IPS-NIHi7 (cell line): Measurements from ENCODE around the gene BRD3.
"Not testable (repeated sequence)": the region's sequence is repeated elsewhere in the genome, so short reads cannot be mapped to it uniquely, and the experiment has no call there.

Experiments
- DNase-seq: peaks from one replicate; pipeline ENCODE4 v3.0.0; 2012; ENCODE audit warnings: mixed read lengths; ENCODE audit errors: extremely low spot score

The BRD3 gene

DNA sequence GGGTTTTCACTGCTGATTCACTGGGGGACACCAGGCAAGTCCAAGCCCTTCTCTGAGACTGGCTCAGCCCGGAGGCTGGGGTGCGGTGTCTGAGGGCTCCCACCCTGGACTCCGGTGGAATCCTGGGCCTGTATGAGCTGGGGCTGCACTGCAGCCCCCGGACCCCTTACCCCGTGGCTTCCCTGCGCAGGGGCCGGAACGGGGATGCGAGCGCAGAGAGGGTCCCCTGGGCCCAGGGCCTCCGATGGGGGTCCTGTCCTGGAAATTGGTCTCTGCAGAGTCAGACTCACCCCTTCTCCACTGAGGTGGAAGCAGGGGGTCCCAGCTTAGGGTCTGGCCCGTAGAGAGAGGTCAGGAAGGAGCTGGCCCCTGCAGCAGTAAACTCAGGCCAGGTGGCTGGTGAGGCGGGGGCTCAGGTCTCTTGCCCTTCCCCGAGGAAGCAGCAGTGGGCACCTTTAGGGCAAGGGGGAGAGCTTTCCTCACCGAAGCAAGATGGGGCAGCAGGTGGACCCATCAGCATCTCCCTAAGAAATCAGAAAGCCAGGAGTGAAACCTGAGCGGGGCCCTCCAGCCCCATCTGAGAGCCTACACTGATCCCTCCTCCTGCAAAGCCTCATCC, 74.1 kb downstream of the BRD3 start:
- no peak for DNase-seq

DNA sequence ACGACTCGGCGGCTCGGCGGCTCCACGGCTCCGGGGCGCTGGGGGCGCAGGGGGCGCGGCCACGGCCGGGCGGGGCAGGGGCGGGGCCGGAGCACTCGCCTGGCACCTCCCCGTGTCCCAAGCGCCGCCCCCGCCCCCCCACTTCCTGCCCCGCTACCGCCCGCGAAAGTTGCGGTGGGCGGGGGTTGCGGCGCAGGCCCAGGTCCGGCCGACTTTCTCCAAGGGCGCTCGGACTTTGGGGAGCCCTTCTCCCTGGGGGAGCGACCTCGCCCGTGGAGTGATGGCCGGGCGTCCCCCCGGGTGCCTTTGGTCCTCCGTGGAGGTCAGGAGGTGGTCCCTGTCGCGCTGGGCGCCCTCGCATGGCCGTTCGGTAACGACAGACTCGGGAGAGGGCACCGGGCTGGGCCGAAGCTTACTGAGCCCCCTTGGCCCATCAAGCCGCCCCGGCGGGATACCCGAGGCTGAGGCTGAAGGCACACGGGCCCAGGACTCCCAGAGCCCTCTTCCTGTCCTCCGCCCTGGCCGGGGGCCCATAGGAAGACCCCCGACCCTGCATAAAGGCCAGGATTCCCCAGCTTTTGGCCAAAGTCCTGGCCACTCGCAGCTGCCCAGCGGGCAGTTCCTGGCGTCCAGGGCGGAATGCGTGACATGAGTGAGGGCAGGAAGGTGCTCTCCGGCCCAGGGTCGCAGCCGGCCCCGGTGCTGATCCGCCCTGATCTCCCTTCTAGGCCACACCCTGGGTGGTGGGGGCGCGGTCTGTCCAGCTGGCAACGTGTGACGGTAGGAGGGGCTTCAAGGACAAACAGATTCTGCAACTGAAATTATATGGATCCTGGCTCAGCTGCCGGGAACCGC, 74.8 kb downstream of the BRD3 start:
- DNase-seq = peak; percentile 84

DNA sequence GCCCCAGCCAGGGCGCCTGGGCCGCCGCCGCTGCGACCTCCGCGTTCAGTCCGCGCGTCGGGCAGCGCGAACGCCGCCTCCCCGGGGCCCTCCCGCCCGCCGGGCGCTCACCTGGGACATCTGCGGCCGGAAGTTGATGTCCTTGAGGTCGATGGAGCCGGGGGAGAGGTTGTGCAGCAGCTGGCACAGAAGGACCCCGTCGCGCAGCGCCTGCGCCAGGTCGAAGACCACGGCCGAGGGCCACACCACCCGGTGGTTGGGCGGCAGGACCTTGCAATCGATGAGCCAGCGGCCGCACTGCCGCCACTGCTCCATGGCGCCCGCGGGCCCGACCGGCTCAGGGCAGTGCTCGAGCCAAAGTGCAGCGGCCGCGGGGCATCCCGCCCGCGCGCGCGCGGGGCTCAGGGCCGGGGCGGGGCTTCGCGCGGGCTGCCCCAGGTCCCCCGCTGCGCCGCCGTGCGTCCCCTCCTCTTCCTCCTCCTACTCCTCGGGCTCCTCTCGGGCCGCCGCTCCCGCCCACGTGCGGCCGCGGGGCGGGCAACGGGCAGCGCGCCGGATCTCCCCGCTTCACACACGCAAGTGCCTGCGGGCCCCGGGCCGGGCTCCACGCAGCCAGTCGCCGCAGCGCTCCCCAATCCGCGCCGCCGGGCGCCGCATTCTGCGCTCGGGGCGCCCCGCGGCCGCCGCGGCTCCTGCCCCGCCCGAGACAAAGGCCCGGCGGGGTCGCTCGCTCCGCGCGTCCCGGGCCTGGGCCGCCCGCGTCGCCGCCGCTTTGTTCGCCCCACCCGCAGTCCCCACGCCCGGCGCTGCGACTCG, 75.7 kb downstream of the BRD3 start, which contains the start of gene VAV2:
Gene VAV2 (minus strand): TSS at position 361 of the 816 bp plus-strand sequence. CDS start 46 bp downstream, at position 315.
- DNase-seq = peak; percentile 45

DNA sequence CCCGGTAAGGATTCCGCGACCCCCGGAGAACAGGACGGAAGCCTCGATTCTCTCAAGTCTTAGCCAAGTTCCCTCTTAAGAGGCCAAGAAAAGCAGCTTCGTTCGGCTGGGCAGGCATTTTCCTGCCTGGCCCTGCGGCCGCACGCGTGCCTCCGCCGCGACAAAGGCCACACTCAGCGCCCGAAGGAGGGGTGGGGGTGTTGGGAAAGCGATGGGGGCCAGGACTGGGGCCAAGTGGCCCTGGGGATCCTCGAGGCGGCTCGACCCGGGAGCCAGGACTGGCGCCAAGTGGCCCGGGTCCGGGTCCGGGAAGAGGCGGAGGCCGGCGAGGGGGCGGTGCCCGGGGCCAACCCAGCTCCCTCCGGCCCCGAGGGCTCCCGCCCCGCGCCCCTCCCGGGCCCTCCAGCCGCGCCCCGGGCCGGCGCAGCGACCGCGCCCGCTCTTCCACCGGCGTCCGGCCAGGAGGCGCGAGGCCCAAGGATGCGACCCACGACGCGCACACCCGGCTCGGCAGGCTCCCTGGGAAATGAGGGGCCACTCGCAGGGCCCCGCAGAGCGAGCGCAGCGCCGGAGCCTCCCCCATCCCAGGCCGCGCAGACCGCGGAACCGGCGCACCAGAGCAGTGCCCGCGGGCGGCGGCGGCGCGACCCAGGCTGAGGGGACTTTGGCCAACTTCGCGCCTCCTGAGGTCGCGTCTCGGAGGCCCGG, 76.5 kb downstream of the BRD3 start:
- DNase-seq = no peak

DNA sequence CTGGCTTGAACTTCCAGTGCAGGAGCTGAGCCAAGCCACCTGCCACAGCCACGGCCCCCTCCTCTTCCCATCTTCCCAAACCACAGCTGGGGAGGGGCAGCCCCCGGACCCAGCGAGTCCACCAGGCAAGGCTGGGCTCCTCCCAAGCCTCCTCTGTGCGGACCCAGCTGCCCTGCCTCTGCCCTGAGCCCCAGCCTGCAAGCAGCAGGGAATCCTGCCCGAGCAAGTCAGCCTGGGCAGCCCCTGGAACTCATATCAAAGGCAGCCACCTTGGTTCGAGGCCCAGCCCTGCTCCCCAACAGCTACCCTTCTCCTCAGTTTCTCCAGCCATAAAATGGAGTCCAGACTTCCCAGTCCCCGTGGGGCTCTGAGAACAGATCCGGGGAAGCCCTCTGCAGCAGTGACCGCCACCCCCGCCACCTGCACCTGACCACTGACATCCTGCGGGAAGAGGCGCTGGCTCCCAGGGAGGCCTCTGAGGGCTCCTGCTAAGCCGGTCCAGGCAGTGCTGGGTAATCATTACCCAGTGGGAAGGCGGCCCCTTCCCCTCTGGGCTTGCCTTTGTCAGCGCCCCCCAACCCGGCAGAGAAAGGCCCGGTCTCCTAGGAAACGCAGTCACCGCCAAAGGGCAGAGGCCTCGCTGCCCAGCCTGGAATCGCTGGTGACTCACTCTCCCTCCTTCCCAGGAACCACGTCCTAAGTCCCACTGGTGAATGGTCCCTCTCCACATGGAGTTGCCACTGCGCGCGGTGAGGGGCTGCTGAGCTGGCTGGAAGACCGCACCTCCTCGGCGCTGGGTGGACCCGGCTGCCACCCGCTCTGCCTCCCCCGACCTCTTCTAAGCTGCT, 77.2 kb downstream of the BRD3 start:
- DNase-seq = peak; percentile 45

DNA sequence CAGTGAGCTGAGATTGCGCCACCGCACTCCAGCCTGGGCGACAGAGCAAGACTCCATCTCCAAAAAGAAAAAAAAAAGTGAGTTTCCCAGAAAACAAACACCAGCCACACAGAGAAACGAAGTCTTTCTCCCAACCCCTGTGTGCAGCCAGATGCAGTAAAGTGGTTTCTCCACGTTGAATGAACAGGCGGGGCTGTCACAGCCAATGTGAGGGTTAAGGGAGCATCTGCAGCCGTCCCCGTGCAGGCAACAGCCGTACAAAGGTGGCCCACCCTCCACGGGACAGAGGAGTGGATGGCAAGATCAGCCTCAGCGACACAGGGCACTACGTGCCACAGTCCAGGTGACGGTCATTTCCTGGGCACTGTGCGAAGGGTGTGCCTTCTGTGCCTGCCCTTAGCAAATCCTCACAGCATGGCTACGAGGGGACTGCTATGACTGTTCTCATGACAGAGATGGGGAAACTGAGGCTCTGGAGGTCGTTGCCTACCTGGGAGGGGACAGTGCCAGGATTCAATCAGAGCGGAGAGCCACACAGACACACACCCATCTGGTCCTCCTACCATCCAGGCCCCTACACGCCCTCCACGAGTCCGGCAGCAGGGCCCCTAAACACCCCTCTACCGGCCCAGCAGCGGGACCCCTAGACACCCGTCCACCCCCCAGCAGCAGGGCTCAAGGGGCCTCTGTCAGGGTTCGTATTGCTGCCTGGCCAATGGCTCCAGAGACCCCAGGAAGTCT, 78.0 kb downstream of the BRD3 start:
- no peak for DNase-seq

DNA sequence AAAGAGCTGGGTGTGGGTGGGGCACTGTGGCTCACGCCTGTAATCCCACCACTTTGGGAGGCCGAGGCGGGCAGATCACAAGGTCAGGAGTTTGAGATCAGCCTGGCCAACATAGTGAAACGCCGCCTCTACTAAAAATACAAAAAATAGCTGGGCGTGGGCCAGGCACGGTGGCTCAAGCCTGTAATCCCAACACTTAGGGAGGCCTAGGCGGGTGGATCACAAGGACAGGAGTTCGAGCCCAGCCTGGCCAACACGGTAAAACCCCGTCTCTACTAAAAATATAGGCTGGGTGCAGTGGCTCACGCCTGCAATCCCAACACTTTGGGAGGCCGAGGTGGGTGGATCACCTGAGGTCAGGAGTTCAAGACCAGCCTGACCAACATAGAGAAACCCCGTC, 79.1 kb downstream of the BRD3 start:
- DNase-seq = not testable (repeated sequence)

DNA sequence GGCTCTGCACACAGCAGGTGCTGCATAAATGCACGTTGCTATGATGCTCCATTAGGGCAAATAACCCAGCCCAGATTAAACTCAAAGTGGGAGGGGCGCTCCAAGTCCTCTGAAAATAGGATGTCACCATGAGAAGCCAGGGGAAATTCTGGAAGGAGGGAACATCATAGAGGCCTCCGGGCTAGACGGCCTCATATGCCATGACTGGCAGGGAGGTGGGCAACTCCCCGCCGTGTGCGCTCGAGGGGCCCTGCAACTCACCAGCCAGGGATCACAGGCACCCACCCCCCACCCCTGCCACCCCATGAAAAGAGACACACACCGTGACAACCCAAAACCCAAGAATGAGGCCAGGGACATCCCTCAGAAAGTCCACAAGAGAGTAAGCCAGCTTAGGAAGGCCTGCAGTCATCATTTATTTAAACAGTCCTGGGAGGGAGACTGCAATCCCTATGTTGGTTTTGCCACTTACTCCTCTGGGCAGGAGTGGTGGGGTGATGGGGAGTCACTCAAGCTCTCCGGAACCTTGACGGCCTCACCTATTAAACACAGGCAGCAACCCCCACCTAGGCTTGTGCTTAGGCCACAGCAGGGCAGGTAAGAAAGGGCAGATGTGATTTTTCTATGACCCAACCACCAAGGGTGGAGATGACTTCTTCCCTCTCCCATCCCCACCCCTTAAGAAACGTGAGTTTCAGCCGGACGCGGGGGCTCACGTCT, 79.7 kb downstream of the BRD3 start:
- DNase-seq = no peak

DNA sequence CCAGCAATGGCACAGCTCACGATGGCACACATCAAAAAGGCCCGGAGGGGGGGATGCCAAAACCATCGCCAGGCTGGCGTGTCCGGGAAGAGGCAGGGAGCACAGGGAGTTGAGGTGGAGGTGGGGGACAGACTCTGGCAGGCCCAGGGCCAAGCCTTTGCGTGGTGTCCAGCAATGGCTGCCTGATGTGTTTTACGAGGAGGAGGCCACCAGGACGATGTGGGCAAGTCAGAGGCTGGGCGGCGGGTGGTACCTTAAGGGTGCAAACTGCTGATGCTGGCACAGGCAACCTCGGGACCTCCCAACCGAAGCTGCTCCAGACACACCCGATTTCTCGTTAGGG, 80.4 kb downstream of the BRD3 start:
- DNase-seq = no peak

DNA sequence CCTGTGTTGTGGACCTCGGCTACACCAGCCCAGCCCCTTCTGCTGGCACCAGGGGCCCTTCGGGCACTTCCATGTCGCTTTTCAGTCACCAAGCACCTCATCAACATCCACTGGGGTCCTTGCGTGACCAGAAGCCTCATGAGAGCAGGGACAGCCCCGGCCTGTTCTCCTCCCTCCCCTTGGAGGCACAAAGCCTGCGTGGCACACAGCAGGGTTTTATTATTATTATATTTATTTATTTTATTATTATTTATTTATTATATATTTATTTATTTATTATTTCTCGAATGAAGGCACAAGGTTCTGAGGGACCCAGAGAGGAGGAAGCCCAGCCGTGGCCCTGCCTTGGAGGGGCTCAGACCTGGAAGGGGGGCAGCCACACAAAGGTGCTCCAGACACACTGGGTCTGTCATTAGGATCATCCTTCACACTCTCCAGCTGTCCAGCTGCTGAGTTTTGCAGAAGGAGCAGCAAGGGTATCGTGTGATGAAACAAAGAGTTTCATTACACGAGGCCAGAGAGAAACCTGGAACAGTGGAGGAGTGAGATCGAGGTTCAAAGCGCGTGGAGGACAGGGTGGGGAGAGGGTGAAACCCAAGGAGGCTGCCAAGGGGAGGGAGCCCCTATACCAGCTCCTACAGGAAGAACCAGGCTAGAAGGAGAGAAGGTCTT, 80.9 kb downstream of the BRD3 start:
- no peak for DNase-seq

DNA sequence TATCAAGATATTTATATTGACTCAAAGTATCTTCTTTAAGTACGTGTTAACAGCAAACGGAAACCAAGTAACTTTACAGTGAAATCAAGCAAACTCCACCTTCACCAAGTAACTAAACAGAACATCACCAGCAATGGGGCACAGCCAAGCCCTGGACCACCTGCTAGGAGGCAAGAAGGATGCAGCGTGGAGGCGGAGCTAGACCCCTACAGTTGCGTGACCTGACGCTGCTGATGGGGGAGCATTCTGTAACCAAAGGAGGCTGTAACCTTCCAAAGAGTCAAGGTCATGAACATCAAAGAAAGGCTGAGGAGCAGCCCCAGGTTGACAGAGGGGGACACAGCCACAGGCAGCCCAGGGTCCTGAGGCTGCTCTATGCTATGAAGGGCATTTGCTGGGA, 81.8 kb downstream of the BRD3 start:
- DNase-seq = no peak

DNA sequence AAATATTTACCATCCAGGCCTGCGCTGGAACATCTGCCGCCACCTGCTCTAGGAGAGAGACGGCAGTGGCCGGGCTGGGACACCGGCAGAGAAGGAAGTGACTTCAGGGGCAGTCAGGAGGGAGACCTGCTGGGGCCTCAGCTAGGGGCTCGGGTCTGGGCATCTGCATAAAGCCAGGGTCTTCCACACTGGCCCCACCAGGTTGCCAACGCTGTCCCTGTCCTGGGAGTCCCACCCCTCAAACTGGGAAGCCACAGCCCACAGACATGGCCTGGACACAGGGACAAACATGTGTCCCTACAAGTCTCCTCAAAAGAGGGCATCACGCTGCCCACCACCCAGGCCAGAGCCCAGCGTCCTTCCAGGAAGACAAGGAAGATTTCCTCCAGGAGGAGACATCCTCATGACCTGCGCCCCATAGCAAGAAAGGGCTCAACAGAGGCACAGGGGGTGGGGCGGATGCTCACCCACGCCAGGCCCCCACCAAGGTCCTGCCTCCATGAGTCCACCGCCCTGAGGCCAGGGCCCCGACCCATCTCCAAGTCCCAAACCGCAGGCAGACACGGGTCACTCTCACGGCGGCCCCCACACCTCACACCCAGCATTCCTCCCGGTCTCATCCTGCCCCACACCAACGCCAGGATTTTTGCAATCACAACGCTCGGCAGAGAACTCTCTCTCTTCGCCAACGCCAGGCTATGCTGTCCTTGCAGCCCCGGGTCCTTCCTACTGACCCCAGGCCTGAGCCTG, 84.7 kb downstream of the BRD3 start:
- no peak for DNase-seq

DNA sequence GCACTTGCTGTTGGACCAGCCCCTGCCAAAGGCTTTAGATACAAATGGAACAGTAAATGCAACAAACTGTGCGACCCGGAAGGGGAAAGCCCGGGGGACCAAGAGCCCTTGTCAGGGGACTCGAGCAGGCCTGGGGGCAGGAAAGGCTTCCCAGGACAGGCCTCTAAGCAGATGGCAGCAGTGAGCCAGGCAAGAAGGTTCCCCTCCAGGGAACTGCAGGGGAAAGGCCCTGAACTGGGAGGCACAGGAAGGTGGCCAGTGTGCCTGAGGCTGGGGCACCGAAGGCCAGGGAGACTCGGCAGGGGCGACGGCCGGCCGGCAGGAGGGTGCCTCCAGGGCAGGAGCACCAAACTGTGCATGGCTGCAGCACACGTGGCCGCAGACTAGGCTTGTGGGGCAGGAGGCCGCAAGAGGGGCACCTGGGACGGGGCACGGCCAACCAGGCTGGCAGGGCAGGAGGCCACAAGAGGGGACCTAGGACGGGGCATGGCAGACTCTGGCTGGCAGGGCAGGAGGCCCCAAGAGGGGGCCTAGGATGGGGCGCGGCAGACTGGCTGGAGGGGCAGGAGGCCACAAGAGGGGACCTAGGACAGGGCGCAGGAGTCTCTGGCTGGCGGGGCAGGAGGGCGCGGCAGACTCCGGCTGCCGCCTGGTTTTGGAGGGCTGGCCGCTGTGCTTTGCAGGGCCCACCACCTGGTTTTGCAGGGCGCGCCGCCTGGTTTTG, 85.7 kb downstream of the BRD3 start:
- no peak for DNase-seq

DNA sequence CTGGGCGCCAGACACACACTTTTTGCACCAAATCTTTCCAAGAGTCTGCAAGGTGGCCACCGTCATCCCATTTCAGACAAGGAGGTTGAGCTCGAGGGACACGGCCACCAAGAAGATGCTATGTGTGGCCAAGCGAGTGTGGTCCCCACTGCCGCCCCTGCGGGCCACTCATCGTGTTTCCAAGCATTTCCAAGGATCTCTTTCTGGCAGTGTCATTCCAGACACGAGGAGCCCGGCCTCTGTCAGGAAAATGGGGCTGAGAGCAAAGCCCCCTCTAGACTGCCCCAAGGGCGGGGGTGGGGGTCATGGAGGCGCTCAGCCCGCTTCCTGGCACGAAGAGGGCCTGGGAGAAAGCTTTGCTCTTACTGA, 86.3 kb downstream of the BRD3 start:
- no peak for DNase-seq

DNA sequence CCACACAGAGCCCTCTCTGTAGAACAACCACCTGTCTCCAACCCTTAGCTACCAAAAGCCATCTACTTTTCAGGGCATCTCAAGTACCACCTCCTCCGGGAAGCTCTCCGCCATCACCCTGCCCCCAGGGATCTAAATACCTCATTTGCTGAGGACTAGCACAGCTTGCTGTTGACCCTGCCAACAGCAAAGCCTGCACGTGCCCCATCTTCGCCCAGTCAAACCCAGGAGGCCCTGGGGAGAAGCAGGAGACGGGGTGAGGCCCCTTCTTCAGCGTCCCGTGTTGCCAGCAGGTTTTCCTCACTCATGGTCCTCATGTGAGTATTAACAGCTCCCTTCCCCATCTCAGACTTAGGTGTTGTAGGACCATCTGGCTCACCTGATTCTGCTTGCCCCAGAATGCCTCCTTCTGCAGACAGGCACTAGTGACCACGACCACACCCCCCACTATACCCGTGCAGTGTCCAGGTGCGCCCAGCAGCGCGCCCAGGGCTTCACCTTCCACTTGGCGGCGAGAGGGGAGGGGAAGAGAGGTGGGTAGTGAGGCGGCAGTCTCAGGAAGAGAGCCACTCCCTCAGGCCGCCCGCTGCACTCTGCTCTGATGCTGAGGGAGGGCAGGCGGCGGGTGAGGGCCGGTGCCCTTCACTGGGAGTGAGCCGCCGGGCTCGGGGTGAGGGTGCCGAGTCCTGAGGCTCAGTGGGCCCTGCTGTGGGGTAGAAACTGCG, 86.8 kb downstream of the BRD3 start:
- DNase-seq = no peak
